Activated T-helper 1 cell treated with Interleukin-2 at 50 U/mL for 16 hours (primary cell): ENCODE data around the gene LIPG.
"Not testable (repeated sequence)": the region's sequence is repeated elsewhere in the genome, so short reads cannot be mapped to it uniquely, and the experiment has no call there.

Experiments
- DNase-seq: peaks from one replicate; pipeline ENCODE4 v3.0.0-alpha.2; 2020; ENCODE audit warnings: low read depth

Gene LIPG

DNA sequence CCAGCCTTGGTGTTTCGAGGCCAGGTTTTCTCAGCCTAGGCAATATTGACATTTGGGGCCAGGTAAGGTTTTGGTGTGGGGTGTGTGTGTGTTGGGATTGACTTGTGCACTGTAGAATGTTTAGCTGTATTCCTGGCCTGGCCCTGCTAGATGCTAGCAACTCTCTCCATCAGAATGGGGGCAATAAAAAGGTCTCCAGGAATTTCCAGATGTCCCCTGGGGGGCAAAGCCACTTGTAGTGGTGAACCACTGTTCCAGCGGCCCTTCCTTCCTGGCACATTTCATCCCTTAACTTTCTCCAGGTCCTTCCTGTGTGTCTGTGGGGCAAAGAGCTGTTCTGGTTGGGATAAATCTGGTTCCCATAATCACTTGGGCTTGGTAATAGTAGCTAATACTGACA lies 12.0 kb downstream of the LIPG start:
- no peak for DNase-seq

DNA sequence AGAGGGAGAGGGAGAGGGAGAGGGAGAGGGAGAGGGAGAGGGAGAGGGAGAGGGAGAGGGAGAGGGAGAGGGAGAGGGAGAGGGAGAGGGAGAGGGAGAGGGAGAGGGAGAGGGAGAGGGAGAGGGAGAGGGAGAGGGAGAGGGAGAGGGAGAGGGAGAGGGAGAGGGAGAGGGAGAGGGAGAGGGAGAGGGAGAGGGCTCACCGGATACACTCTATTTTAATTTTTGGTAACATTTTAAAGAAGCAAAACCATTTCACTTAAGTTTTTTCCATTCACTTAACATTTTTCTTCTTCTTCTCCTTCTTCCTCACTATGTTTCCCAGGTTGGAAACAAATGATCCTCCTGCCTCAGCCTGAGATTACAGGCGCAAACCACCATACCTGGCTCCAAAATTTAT lies 17.2 kb downstream of the LIPG start:
- DNase-seq: not testable (repeated sequence)

DNA sequence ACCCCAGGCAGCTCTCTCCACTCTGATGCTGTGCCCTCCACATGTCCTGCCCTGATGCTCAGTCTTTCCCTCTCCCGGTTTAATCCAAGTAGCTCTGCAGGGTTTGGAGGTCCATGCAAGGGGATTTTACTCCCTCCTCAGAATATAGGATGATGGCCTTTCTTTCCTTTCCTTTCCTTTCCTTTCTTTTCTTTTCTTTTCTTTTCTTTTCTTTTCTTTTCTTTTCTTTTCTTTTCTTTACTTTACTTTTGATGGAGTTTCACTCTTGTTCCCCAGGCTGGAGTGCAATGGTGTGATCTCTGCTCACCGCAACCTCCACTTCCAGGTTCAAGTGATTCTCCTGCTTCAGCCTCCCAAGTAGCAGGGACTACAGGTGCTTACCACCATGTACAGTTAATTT lies 17.7 kb downstream of the LIPG start:
- not testable (repeated sequence) for DNase-seq

DNA sequence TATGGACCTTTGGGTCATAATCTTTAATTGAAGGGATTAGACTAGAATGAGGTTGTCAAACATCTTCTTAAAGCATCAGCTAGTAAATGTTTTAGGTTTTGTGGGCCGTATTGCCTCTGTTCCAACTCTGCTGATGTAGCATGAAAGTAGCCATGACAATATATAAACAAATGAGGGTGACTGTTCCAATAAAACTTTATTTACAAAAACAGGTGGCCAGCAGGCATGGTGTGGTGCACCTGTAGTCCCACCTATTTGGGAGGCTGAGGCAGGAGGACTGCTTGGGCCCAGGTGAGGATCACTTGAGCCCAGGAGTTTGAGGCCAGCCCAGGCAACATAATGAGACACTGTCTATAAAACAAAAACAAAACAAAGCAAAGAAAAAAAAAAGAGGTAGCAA lies 18.4 kb downstream of the LIPG start:
- no peak for DNase-seq

DNA sequence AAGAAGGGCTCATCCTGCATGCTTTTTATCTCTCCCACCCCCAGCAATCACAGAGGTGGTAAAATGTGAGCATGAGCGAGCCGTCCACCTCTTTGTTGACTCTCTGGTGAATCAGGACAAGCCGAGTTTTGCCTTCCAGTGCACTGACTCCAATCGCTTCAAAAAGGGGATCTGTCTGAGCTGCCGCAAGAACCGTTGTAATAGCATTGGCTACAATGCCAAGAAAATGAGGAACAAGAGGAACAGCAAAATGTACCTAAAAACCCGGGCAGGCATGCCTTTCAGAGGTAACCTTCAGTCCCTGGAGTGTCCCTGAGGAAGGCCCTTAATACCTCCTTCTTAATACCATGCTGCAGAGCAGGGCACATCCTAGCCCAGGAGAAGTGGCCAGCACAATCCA lies 19.5 kb downstream of the LIPG start:
- no peak for DNase-seq

DNA sequence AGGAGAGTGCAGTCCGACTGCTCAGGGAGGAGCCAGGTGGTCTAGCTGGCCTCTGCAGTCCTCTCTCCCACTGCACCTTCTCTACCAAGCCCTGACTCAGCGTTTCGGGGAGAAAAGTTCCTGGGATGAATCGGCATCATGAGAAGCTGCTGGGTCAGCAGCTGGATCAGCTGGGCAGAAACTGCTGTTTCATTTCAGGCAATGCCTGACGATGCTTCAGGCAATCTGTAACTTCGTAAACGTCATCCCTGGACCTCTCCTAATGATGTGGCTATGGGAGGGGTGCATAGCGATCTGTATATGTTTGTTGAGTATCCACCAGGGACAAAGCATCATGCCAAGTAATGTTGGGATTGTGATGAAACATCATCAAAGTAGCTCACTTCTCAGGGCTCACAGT lies 20.7 kb downstream of the LIPG start:
- no peak for DNase-seq

DNA sequence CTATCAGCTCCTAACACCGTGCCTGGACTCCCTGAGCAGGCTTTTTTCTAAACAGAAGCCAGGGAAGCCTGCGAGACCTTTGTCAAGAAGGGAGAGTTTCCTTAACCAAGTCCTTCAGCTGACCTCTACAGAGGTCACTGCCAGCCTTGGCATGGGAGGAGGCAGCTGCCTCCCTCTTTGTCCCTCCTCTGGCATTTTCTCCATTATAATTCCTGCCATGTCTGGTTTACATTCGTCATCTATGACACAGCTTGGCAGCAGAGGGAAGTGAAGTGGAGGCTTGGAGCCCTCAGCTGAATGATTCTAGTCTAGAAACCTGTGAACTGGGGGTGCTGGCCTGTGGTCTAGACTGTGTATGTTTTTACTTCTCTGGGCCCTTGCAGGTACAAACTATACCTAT lies 22.5 kb downstream of the LIPG start:
- DNase-seq: no peak

DNA sequence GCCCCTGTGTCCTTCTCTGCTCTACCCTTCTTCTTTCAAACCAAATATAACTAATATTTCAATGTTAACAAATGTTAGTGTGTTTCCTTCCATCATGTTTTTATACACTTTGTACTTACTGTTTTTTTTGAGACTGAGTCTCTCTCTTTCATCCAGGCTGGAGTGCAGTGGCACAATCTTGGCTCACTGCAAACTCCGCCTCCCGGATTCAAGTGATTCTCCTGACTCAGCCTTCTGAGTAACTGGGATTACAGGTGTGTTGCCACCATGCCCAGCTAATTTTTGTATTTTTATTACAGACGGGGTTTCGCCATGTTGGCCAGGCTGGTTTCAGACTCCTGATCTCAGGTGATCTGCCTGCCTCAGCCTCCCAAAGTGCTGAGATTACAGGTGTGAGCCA lies 23.1 kb downstream of the LIPG start:
- not testable (repeated sequence) for DNase-seq

DNA sequence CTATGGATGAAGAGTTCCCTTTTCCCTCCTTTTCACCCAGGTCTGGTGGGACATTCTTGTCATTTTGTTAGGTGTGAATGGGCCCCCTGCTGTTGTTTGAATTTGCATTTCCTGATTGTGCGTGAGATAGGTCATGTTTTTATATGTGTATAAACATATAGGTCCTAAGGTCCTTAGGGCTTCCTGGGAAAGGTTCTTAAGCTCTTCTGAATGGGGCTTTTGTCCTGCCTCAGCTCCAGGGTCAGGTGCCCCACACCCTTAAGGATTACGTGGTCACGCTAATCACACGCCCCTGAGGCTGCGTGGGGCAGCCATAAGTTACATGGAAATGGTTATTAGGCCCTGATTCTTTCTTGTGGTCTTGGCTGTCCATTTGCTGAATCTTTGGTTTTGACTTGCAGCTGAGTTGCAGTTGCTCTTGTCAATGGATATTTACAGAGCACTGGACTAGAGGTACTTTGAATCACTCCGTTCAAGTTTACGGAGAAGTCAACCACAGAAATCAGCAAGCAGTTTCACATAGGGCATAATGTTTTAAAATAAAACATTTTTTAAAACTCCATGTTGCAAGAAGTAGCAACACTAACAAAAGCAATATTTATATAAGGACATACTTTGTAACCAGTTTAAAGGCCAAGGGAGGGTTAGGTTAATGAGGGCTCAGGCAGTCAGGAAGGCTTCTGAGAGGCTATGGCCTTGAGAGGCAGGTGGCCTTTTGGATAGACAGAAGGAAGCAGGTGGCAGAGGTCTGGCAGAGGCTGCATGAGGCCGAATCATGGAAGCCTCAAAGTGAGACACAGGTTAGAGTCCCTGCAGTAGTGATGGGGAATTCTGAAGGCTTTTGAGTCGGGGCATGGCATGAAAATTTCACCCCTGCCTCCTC lies 24.2 kb downstream of the LIPG start:
- no peak for DNase-seq

DNA sequence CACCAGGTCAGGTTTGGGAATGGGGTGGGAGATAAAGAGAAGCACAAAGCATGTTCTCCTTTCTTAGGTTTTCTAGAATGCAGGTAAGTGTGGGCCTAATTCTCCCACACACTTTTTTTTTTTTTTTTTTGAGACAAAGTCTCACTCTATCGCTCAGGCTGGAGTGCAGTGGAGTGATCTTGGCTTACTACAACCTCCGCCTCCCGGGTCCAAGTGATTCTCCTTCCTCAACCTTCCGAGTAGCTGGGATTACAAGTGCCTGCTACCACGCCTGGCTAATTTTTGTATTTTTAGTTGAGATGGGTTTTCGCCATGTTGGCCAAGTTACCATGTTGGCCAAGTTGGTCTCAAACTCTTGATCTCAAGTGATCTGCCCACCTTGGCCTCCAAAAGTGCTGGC lies 26.3 kb downstream of the LIPG start:
- no peak for DNase-seq

DNA sequence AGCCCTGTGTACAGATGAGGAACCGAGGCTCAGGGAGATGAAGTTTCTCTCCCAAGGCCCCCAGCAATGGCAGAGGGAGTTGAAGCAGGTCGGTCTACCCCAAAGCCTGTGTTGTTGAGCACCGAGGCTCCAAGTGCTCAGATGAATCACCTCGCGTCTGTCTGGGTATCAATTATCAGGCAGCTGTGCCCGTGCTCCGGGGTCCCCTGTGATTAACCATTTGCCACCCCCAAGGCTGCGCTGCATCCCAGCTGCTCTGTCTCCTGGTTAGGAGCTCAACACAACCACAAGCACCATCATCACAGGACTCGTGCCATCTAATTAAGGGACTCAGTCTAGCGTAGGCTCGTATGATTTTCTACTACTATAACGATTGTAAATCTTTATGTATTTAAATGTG lies 27.1 kb downstream of the LIPG start:
- DNase-seq: no peak

DNA sequence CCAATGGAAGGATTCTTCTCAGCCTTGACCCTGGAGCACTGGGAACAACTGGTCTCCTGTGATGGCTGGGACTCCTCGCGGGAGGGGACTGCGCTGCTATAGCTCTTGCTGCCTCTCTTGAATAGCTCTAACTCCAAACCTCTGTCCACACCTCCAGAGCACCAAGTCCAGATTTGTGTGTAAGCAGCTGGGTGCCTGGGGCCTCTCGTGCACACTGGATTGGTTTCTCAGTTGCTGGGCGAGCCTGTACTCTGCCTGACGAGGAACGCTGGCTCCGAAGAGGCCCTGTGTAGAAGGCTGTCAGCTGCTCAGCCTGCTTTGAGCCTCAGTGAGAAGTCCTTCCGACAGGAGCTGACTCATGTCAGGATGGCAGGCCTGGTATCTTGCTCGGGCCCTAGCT lies 28.8 kb downstream of the LIPG start:
- DNase-seq: no peak

DNA sequence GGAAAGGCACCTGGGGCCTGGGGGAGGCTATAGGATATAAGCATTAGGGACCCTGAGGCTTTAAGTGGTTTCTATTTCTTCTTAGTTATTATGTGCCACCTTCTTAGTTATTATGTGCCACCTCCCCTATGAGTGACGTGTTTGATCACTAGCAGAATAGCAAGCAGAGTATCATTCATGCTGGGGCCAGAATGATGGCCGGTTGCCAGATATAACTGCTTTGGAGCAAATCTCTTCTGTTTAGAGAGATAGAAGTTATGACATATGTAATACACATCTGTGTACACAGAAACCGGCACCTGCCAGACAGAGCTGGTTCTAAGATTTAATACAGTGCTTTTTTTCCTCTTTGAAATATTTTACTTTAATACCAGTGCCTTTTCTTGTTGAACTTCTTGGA lies 29.4 kb downstream of the LIPG start:
- DNase-seq: no peak

DNA sequence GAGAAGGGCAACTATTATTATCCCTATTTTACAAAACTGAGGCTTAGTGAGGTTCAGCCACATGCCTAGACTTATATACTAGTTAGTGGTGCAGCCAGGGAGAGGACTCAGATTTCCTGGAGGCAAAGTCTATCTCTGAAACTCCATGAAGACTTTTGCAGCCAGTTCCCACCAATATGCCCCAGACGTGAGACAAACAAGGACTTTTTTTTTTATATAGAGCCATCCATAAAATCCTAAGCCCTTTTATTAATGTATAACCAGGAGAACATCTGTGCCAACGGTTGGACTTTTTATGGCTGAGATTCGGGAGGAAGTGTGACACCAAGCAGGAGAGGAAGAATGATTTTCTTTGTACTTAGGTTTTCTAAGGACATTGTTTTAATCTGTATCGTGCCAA lies 29.9 kb downstream of the LIPG start:
- no peak for DNase-seq

DNA sequence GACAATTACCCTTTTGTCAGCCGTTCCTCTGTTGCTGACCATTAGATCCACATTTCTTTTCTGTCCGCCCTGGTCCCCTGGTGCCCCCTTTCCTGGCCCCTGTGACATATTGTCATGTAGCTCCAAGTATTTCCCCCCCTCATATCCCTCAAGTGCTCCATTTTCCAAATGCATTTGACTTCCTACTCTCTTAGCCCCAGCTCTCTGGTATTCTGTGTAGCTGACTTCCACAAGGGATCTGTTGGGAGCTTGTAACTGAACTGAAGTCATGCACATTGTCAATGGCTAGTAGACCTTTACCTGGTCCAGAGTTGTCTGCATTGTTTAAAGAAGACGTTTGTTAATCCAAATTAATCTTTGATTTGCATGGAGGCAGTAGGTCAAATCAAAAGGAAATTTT lies 34.8 kb downstream of the LIPG start:
- no peak for DNase-seq

DNA sequence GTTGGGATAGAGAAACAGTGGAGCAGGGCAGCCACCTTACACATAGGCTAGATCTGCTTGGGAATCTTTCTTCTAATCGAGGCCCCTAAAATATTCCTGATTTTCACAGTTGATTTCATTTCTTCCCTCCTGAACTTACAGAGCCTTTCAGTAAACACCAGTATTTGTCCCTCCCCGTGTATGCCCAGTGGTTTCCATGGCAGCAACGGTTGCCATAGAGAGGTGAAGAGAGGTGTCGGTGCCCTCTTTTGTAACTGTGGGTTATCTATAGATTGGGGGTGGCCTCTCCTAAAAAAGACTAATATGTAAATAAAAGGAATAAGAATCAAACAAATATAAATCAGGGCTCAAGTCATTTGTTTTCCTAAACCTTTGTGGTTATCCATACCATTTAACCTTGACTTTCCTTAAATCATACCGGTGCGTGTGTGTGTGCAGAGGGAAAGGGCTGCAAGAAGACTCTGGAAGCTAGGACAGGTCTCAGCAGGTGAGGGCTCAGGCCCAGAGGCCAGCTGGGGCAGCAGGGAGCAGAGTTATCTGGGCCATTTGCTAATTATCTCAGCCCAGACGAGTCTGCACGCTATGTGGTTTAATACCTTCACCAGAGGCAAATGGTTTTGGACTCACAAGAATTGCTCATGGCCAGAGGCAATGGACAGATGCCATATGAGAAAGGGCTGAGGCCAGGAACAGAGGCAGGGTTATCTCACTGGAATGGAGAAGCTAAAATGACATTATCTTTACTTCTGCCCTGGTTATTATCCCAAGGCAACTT lies 35.5 kb downstream of the LIPG start:
- DNase-seq: no peak

DNA sequence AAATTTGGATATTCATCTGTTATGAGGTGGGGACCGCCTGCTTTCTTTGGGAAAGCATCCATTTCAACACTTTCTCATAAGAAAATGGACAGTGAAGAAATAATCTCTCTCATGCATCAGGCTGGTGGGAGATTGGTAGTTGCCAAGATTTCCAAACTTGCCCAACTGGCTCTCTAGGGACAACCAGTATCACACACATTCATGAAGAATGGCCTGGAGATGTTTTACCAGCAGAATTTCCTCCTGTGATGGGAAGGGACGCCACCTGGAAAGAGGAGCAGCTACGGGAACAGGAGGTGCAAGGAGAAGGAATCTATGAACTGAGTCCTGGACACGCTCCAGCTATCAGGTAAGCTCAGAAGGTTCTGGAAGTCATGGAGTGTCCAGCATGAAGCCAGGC lies 39.4 kb downstream of the LIPG start:
- no peak for DNase-seq

DNA sequence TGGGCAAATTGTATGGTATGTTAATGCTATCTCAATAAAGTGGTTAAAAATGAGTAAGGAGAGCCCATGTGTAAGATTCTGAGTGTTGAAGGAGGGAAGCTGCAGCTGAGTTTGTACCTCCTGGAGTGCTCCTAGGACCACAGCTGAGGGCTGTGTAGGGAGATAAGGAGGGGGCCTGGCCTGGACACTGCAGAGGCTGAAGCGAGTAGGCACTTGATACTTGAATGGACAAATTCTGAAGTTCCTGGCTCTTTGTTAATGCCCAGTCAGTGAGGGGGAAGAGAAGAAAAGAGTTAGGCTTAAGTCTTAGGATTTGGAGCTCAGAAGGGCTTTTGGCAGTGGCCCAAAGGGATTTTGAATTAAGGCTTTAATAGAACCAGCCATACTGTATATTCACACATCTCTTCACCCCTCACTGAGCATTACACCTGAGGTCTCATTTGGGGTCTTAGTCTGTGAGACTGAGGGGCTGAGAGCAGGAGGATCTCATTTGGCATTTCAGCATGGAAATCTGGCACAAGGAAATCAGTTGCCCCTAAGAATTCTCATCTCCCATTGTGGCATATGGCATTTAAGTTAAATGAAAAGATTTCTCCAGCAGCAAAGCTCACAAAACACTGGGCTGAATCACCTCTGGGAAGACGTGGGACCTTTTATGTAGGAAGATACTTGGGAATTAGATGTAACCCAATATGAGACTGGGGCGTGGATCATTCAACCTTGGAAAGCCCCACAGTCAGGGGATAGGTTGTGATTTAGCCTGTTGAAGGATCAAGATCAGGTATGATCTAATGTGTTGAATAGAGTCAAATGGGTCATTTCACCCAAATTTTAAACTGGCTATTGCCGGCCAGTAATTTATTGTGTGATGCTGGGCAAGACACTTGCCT lies 46.8 kb downstream of the LIPG start:
- no peak for DNase-seq

DNA sequence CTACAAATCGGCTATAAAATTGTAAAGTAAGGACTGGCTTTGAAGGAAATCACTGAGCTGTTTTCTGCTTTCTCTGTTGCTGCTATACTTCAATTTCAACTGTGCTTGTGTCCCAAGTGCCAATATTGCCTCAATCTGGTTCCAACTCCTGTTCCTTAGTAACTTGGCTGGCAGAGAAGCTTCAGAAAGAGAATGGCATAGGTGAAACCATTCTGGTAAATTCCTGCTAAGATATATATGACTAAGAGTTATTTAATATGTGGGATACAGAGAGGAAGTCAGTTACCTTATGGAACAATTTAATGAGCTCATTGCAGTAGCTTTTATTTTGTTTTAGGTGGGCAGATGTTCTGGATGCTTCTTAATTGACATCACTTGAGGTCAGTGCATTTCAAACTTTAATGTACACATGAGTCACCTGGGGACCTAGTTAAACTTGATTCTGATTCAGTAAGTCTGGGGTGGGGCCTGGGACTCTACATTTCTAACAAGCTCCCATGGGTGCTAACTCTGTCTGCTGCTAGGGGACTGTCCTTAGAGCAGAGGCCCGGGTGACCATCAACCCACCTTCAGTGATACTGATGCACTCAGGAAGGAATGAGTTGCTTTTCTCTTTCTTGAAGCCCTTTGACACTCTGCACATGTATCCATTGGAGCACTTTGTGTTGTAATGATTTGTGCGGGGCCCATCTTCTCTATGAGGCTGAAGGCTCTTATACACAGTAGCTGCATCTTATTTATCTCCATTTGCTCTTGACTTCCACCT lies 47.6 kb downstream of the LIPG start:
- no peak for DNase-seq

DNA sequence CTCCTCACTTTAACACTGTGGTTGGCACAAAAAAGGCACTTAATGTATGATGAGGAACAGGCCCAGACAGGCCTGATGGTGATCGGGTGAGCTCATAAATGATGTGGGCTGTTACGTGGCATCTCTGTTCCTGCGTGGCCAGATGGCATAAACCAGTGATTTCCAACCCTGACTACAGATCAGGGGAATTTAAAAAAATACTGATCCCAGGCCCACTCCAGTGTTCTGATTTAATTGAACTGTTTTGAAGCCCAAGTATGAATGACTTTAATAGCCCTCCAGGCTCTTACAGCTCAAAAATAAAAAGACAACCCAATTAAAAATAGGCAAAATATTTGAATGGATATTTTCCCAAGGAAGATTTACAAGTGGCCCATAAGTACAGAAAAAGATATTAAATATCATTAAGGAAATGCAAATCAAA lies 48.2 kb downstream of the LIPG start:
- no peak for DNase-seq

DNA sequence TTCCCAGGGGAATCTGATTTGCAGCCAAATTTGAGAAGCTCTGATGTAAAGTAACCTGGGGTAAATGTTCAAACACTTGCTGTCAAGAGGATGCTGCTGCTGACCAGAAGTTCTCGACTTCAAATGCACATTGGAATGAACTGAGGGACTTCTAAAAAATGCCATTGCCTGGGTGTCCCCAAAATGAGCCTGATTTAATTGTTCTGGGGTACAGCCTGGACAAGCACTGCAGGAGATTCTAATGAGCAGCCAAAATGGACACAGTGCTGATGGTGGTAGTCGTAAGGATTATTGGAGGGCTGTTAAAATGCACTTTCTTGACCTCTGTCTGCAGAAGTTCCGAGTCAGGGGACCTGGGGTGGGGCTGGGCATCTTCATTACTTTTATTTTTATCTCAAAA lies 49.5 kb downstream of the LIPG start:
- no peak for DNase-seq
